ENCODE results near the gene PRRG4. TPM values are rescaled to one million over a fixed set of nuclear protein-coding genes. Genes with fewer than 3 reads are reported as not detected.

The PRRG4 gene
- total and polyA plus RNA-seq, 2 of the 4 experiments (the other 2 are of a cell fraction) = not detected

- no peak overlapping the region for H2AK9ac ChIP-seq (replicated peaks; ENCODE audit: low read depth, low read length, poor library complexity)
- no peak overlapping the region for H3K18ac ChIP-seq (ENCODE audit: low read depth, low read length)
- no peak overlapping the region for H3K23ac ChIP-seq (ENCODE audit: low read depth, low read length)
- H3K4me2 ChIP-seq (ENCODE audit: low read depth, low read length) = no peak overlapping the region
- H3K4me3 ChIP-seq (ENCODE audit: insufficient read depth, low read depth, low read length) = no peak overlapping the region
- dilution Hi-C loops (cut with HindIII; ENCODE audit: low sequenced_read_pairs, unreplicated experiment) = no loop called here
- no CpG with 5 or more reads among the region's 3 CpGs for WGBS, 2 experiments (ENCODE audit: extremely low coverage in 2 of 2, insufficient read length in 1 of 2)
- no TSS peak for BruUV-seq (replicated peaks)
- H4K8ac ChIP-seq (ENCODE audit: low read depth in 2 of 2, low read length in 2 of 2) = no peak overlapping the region
- no peaks in the 10 kb centered on the region for H3K79me1 ChIP-seq (ENCODE audit: low read depth in 1 of 2, low read length in 2 of 2)
- no peak for TF ChIP-seq SMC3 (IDR thresholded peaks at IDR 0.05; ENCODE audit: low read depth, low read length)
- no peak for TF ChIP-seq MAFK (IDR thresholded peaks at IDR 0.05; ENCODE audit: low read depth, low read length)
- TF ChIP-seq RCOR1 (IDR thresholded peaks at IDR 0.05; ENCODE audit: insufficient replicate concordance, low read length) = no peak
- no peak for TF ChIP-seq CHD1 (IDR thresholded peaks at IDR 0.05; ENCODE audit: low read depth, low read length)
- no peak for TF ChIP-seq POLR2A (IDR thresholded peaks at IDR 0.05; ENCODE audit: low read depth, low read length)
- TF ChIP-seq CEBPB (IDR thresholded peaks at IDR 0.05; ENCODE audit: low read depth, low read length) = no peak
- TF ChIP-seq RAD21 (IDR thresholded peaks at IDR 0.05; ENCODE audit: low read length) = no peak
- TF ChIP-seq BHLHE40 (IDR thresholded peaks at IDR 0.05; ENCODE audit: low read depth, low read length) = no peak
- no peak for TF ChIP-seq CTCF (conservative IDR thresholded peaks at IDR 0.05; ENCODE audit: low read depth, low read length)
- TF ChIP-seq MAZ (IDR thresholded peaks at IDR 0.05; ENCODE audit: borderline replicate concordance, low read depth, low read length) = no peak
- no peak for TF ChIP-seq FOS (IDR thresholded peaks at IDR 0.05; ENCODE audit: low read depth, low read length)
- TF ChIP-seq ELK1 (IDR thresholded peaks at IDR 0.05; ENCODE audit: borderline replicate concordance, low read depth, low read length) = no peak
- no peaks in the 10 kb centered on the region for H4K20me1 ChIP-seq (ENCODE audit: insufficient read depth, low read length)
- DNase-seq (no peak), ATAC-seq (ENCODE audit: low read depth) (no peak)
- H3K9ac ChIP-seq (ENCODE audit: low read depth, low read length) = no peak overlapping the region
- ChIA-PET CTCF (interaction anchor here (1.3 kb wide), 1 partner anchor 16 kb away, joined by 4 read pairs; no protein-coding TSS in a partner anchor), POLR2A (ENCODE audit: unreplicated experiment) (no interaction called here)
- no peaks in the 10 kb centered on the region for H3K36me3 ChIP-seq (ENCODE audit: control insufficient read depth, insufficient read depth, low read length)
- no peaks in the 10 kb centered on the region for H3K9me1 ChIP-seq (ENCODE audit: insufficient read depth, low read length)
- no peak overlapping the region for H2BK5ac ChIP-seq (ENCODE audit: low read depth, low read length, poor library complexity, severe bottlenecking)
- H3K4me1 ChIP-seq (ENCODE audit: control insufficient read depth, insufficient read depth, low read length) = peaks cover 4% of the 10 kb centered on the region; the same call in 1 of the 2 replicates
- H3K4ac ChIP-seq (ENCODE audit: low read depth, low read length) = no peak overlapping the region
- H2BK20ac ChIP-seq (ENCODE audit: low read depth, low read length) = no peak overlapping the region
- H3K56ac ChIP-seq (ENCODE audit: extremely low read depth, insufficient read depth, low read length) = no peak overlapping the region
- no peak overlapping the region for H2AK5ac ChIP-seq (ENCODE audit: low read depth, low read length)
- H2BK120ac ChIP-seq (ENCODE audit: low read depth, low read length) = no peak overlapping the region
- H4K5ac ChIP-seq (ENCODE audit: low read depth, low read length) = no peak overlapping the region
- H4K91ac ChIP-seq (ENCODE audit: insufficient read depth, low read depth, low read length) = no peak overlapping the region
- no peak overlapping the region for H3K14ac ChIP-seq (replicated peaks; ENCODE audit: low read depth, low read length)
- in situ Hi-C loops (cut with MboI; ENCODE audit: low sequenced_read_pairs) = loop anchor here (25.0 kb wide), 1 partner anchor 236 kb away; no protein-coding TSS in a partner anchor
- no peak overlapping the region for H2AFZ ChIP-seq (replicated peaks; ENCODE audit: low read length, poor library complexity)
- no peak overlapping the region for H2BK15ac ChIP-seq (ENCODE audit: low read depth, low read length)
- intact Hi-C loops (cut with micrococcal nuclease) = no loop called here
- H3K9me3 ChIP-seq (ENCODE audit: control insufficient read depth, insufficient read depth, low read length) = no peaks in the 10 kb centered on the region
- peaks cover 26% of the 10 kb centered on the region for H3K27me3 ChIP-seq (ENCODE audit: control insufficient read depth, insufficient read depth, low read length)
- H3K27ac ChIP-seq (ENCODE audit: insufficient read depth, low read length) = no peak overlapping the region
Observed at GRCh38 chr11:32826113-32826512, 3.6 kb upstream of the PRRG4 start.

Measured in IMR-90 (cell line).